NCI-H82 treated with DMSO at 0.1 percent for 48 hours (cell line): ENCODE measurements around the gene CTSA.

Experiments used
- DNase-seq: peaks from one replicate; lab custom pipeline; 2025; ENCODE audit not compliant: unreplicated experiment; lab: John Stamatoyannopoulos, UW

The CTSA gene

DNA sequence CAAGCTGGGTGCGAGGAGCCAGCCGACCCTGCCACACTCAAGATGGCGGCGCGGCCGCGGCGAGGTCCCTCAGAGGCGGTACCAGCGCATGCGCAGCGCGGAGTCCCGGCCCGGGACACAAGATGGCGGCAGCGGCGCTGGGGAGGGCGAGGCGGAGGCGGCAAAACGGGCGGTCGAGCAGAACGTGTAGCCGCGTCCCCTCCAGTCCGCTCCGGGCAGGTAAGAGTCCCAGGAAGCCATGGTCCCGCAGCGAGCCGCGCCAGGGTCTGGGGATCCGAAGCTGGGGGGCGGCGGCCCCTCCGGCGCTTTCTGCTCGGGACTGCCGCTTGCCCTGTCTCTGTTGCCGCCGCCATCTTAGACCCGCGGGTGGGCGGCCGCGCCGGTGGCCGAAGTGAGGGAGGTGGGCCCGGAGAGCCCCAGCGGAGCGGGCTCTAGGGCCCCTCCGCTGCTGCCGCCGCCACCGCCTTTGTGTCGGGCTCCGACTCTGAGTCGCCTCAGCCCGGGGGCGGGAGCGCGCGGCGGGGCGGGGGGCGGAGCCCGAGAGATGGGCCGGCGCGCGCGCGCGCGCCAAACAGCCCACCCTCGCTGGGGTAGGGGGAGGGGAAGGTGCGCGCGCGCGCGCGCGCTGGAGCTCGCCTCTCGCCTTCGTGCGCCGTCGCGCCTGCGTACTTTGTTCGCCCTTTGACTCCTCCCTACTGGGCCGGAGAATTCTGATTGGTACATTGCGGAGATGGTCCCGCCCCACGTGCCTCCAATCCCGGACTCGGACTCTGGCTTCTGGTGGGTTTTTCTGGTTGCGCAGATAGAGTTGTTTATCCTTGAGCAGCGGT lies 43.7 kb downstream of the CTSA start, which contains the start of gene PCIF1:
PCIF1 (plus strand) TSS at position 98 of the 830 bp plus-strand sequence. CDS start 4,317 bp downstream, outside the sequence.
- peak; percentile 94 for DNase-seq

DNA sequence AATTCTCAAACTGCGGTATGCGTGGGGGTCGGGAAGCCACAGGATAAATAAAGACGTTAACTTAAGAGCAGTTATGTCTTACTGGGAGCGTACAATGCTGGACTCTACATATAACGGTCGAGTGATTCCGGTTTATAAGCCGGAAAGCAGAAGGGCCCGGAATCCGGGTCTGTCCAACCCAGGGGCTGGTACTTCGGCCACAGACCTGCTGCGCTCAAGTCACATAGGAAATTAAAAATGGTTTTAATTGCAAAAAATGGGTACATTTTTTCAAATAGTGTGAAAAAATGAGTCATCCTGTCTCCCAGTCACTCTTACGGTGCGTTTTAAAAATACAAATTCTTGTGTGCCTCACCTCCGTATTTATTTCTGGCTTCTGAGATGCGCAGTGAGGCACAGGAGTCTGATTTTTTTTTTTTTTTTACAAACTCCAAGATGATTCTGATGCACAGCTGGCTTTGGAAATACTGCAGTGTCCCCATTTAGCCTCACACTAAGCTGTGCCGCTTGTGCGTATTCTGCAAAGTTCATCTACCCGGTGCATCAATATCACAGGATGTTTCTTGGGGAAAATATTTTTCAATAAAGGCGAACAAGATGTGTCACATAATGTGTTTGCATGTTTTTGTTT lies 44.4 kb downstream of the CTSA start:
- DNase-seq = no peak

DNA sequence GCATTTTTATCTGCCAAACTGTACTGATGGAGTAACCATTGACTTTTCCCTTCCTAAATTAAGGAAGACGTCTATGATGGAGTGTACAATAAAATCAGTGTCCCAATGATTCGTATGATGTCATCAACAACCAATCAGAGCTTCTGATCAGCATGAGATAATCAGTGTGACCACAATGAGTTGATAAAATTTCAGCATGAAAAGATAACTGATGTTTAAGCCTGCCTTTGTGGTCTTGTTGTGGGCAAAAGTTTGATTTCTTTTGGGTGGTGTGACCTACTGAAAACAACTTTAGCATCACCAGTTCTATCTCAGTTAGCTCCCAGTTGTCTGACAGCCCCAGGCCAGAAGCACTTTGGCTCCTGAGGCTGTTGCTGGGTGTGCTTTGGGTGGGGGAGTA lies 46.6 kb downstream of the CTSA start:
- DNase-seq = no peak

DNA sequence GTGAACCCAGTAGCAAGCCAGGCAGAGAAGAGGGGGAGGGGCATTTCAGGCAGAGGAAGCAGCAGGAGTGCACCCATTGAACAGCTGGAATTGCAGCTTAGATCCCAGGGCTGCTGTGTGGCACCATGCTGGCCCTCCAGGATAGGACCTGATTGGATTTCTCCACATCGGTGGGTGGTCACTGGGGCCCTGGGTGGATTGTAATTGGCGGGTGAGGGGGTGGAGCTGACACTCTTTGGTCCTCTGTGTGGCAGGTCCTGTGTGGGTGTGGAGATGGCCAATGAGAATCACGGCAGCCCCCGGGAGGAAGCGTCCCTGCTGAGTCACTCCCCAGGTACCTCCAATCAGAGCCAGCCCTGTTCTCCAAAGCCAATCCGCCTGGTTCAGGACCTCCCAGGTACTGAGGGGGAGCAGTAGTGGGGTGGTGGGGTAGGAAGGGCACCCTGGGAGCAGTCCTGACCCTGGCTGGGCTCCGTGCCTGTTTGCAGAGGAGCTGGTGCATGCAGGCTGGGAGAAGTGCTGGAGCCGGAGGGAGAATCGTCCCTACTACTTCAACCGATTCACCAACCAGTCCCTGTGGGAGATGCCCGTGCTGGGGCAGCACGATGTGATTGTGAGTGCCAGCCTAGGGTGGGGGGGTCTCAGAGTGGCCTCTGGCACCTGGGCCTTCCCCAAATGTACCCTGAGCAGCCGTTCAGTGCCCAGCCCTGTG lies 47.7 kb downstream of the CTSA start:
- DNase-seq = no peak

DNA sequence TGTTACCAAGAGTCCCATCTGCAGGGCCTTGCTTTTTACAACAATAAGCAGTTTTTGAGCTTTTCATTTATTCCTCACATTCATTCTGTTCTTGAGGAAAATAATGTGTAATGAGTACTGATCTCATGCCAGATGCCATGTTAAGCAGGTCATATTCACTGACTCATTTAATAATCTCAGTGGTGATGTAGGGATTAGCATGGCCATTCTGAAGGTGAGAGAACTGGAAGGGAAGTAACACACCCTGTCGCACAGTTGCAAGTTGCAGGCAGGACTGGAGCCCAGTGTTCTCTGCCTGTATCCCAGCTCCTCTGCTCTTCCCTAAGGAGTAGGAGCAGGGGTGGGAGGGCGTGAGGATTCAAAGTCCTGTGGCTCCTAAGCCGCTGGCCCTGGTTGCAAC lies 48.9 kb downstream of the CTSA start:
- DNase-seq = no peak

DNA sequence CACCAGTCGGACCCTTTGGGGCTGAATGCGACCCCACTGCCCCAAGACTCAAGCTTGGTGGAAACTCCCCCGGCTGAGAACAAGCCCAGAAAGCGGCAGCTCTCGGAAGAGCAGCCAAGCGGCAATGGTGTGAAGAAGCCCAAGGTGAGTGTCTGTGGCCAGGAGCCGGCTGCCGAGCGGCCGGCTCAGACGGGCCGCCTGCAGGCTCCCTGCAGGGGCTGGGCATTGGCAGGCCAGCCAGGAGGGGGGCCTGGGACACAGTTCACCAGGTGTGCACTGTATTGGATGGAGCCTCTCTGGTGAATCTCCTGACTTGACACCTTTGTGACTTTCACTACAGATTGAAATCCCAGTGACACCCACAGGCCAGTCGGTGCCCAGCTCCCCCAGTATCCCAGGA lies 49.3 kb downstream of the CTSA start:
- DNase-seq = no peak

DNA sequence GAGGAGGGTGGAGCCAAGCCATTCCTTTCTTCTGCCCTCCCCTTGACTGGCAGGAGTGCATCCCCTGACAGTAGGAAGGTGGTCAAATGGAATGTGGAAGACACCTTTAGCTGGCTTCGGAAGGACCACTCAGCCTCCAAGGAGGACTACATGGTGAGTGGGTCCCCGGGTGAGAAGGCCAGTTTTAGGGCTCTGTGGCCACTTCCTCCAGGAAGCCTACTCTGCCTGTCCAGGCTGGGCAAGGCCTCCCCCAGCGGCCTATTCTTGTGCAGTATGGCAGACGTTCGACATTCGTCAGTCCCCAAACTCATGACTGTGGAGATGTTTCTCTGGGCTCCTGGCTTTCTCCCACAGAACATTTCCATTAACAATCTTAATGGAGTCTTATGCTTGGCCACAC lies 52.5 kb downstream of the CTSA start:
- no peak for DNase-seq

DNA sequence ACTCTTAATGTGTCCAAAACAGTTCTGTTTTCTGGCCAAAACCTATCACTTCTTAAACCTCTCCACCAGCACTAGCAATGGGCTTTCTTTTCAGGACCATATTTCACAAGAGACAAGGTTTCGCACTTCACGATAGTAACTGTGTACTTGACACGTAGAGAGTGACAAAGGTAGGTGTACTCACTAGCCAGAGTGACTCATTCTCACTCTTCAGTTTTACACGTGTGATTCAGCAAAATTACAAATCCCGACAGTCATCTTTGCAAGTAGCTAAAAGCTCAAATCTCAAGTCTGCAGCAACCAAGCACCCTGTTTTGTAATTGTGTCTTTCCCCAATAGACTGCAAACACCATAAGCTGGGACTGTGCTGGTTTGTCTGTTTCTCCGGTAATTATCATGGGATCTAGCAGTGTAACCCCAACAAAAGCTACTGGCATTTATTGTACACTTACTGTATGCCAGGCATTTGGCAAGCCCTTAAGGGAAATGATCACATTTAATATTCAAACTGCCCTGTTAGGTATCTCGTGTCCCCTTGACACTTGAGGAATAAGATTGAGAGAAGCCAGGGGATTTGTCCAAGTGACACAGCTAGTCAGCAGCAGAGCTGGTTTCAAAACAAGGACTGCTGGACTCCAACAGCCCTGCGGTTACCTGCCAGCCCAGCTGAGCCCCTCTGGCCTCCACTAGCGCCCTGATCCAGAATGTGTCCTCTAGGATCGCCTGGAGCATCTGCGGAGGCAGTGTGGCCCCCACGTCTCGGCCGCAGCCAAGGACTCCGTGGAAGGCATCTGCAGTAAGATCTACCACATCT lies 53.2 kb downstream of the CTSA start:
- no peak for DNase-seq

DNA sequence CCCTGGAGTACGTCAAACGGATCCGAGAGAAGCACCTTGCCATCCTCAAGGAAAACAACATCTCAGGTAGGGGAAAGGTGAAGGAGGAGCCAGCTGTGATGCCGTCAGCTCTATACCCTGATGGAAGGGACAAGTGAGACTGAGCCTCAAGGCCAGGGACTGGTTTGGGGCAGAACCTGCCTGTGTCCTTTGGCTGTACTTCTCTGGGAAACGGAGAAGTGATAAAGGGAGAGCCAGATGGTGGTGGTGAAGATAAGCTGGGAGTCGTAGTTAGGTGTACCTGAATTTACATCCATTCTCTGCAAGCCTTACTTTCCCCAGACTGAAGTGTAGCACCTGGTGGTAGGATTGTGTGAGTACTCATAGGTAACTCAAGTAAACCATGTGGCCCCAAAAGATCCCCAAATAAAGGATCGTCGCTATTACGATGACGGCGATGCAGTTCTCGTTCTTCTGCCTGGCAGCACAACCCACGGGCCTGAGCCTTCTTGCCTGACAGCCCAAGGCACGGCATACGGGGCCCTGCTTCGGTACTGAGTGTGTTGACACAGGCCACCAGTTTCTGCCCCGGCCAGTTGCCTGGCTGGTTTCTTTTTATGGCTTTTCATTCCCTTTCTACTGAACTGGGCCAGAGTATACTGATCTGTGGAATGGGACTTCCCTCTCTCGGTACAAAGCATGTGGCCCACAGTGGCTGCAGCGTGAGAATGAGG lies 54.0 kb downstream of the CTSA start:
- DNase-seq = no peak

DNA sequence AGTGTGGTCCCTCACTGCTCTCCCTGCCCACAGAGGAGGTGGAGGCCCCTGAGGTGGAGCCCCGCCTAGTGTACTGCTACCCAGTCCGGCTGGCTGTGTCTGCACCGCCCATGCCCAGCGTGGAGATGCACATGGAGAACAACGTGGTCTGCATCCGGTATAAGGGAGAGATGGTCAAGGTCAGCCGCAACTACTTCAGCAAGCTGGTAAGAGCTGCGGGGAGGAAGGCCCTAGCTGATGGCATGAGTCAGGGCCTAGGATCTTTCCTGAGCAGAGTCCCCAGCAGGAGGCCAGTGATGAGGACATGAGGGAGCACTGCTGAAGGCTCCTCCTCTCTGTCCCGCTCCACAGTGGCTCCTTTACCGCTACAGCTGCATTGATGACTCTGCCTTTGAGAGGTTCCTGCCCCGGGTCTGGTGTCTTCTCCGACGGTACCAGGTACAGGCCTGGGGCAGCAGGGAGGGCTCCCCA lies 54.6 kb downstream of the CTSA start:
- DNase-seq = no peak

DNA sequence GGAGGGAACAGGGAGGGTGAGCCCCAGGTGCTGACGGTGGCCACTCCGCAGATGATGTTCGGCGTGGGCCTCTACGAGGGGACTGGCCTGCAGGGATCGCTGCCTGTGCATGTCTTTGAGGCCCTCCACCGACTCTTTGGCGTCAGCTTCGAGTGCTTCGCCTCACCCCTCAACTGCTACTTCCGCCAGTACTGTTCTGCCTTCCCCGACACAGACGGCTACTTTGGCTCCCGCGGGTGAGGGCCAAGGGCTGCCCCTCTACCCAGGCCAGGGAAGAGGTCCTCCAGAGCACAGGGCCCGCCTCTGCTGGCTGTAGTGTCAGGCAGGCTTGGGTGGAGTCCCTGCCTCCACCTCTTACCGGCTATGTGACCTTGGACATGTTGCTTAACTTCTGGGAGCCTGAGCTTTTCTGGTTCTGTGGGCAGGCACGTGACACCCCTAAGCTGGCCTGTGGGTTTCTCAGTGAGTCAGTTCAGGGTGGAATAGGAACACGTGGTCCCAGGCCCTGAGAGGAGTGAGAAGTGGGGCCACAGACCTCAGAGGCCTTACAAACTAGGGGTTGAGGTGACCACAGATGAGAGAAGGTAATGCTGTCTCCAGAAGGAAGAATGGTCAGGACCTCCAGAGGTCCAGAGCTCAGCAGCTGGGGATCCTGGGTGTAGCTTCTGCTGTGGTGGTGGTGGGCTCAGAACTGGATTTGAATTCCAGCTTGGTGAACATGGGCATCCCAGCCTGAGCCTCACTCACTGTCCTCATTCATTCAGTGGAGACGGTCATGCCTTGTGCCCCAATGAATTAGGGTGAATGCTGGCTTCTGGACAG lies 55.2 kb downstream of the CTSA start:
- DNase-seq = no peak

DNA sequence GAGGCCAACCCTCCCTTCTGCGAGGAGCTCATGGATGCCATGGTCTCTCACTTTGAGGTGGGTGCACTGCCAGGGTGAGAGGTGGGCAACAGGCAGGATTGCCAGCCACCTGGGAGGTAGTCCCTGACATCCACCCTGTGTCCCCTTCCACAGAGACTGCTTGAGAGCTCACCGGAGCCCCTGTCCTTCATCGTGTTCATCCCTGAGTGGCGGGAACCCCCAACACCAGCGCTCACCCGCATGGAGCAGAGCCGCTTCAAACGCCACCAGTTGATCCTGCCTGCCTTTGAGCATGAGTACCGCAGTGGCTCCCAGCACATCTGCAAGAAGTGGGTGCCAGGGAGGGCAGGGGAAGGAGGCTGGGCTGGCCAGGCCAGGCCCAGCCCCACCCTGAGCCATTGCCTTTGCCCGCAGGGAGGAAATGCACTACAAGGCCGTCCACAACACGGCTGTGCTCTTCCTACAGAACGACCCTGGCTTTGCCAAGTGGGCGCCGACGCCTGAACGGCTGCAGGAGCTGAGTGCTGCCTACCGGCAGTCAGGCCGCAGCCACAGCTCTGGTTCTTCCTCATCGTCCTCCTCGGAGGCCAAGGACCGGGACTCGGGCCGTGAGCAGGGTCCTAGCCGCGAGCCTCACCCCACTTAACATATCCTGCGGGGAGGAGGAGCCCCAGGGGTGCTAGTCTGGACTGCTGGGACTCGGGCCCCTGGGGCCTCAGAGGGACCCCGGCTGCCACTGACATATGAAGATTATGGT lies 56.2 kb downstream of the CTSA start:
- no peak for DNase-seq

DNA sequence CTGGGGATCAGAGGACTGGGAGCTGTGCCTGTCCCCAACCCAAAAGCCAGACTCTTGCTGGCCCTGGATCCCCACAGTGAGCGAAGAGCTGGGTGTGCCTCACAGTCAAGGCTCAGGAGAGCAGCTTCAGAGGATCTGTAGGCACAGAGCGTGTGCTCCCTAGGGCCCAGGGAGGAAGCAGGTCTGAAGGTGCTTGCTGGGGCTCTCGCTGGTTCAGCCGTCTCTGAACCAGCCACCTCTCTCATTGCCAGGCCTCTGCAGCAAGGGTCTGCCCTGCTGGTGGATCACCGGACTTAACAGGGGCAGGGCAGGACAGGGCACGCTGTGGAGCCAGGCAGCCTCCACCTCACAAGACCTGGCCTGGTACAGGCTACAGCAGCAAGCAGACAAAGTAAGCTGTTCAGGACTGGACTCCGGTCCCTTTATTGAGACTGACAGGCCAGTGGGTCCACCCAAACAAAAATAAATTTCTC lies 57.2 kb downstream of the CTSA start:
- DNase-seq = no peak
